ENCODE measurements around the gene HEXD.

HEXD gene

GRCh38 chr17:82435601-82436583, 17.7 kb downstream of the HEXD start:
- TF ChIP-seq EP300 (IDR thresholded peaks at IDR 0.05; ENCODE audit: borderline replicate concordance) (peak; percentile 73), MAX (IDR thresholded peaks at IDR 0.05) (peak; percentile 87), EGR1 (IDR thresholded peaks at IDR 0.05) (no peak), NFIC (IDR thresholded peaks at IDR 0.05) (peak; percentile 62), CEBPB (IDR thresholded peaks at IDR 0.05) (no peak), CREB1 (IDR thresholded peaks at IDR 0.05; ENCODE audit: low read depth) (no peak), RAD21 (IDR thresholded peaks at IDR 0.05; ENCODE audit: low read depth) (no peak), FOXM1 (IDR thresholded peaks at IDR 0.05; ENCODE audit: borderline replicate concordance, low read depth) (no peak), TCF12 (IDR thresholded peaks at IDR 0.05; ENCODE audit: low read depth) (peak; percentile 69), TEAD4 (IDR thresholded peaks at IDR 0.05) (no peak; the same call in 1 of the 2 replicates), ZBTB7A (IDR thresholded peaks at IDR 0.05; ENCODE audit: low read depth) (no peak), YY1 (IDR thresholded peaks at IDR 0.05; ENCODE audit: low read depth) (peak; percentile 45; the same call in 1 of the 2 replicates), USF1 (IDR thresholded peaks at IDR 0.05) (no peak), TAF1 (IDR thresholded peaks at IDR 0.05; ENCODE audit: low read depth) (no peak), REST (IDR thresholded peaks at IDR 0.05; ENCODE audit: low read depth) (no peak)

- TF ChIP-seq EGR1 (IDR thresholded peaks at IDR 0.05) (no peak), EP300 (IDR thresholded peaks at IDR 0.05; ENCODE audit: borderline replicate concordance) (no peak), CEBPB (IDR thresholded peaks at IDR 0.05) (no peak), NFIC (IDR thresholded peaks at IDR 0.05) (peak; percentile 5), MAX (IDR thresholded peaks at IDR 0.05) (peak; percentile 42; the same call in 1 of the 2 replicates), USF1 (IDR thresholded peaks at IDR 0.05) (no peak), CREB1 (IDR thresholded peaks at IDR 0.05; ENCODE audit: low read depth) (no peak), FOXM1 (IDR thresholded peaks at IDR 0.05; ENCODE audit: borderline replicate concordance, low read depth) (no peak), ZBTB7A (IDR thresholded peaks at IDR 0.05; ENCODE audit: low read depth) (no peak)
Observed at GRCh38 chr17:82436601-82437324, 18.6 kb downstream of the HEXD start.

- TF ChIP-seq CREB1 (IDR thresholded peaks at IDR 0.05; ENCODE audit: low read depth) (no peak), RAD21 (IDR thresholded peaks at IDR 0.05; ENCODE audit: low read depth) (no peak)
Observed at GRCh38 chr17:82437325-82437668, 19.1 kb downstream of the HEXD start.

- TF ChIP-seq USF1 (IDR thresholded peaks at IDR 0.05) (no peak), EP300 (IDR thresholded peaks at IDR 0.05; ENCODE audit: borderline replicate concordance) (no peak), RAD21 (IDR thresholded peaks at IDR 0.05; ENCODE audit: low read depth) (no peak), TEAD4 (IDR thresholded peaks at IDR 0.05) (no peak), NFIC (IDR thresholded peaks at IDR 0.05) (no peak), TCF12 (IDR thresholded peaks at IDR 0.05; ENCODE audit: low read depth) (no peak), EGR1 (IDR thresholded peaks at IDR 0.05) (no peak), TAF1 (IDR thresholded peaks at IDR 0.05; ENCODE audit: low read depth) (no peak), REST (IDR thresholded peaks at IDR 0.05; ENCODE audit: low read depth) (no peak), YY1 (IDR thresholded peaks at IDR 0.05; ENCODE audit: low read depth) (no peak)
Observed at GRCh38 chr17:82438401-82439193, 20.4 kb downstream of the HEXD start.
